Muscle of leg (tissue), 9 donors: ENCODE measurements around the gene SPATA31D1. TPM values are rescaled to one million over a fixed set of nuclear protein-coding genes. Genes with fewer than 3 reads are reported as not detected.

ENCODE experiments used
- polyA plus RNA-seq, 8 donors: library from polyadenylated mRNA; unstranded; fragments of 120-200 nt; gene quantifications; one replicate each; pipeline versions ENCODE4 v1.2.1 to v1.2.3, GENCODE V29; 2013; ENCODE audit warnings: inconsistent platforms in 1 of 8, low replicate concordance in 1 of 8; ENCODE audit not compliant: insufficient read length in 8 of 8, insufficient read depth in 1 of 8
- total RNA-seq: library from RNA; stranded (reverse); fragments of 120-200 nt; gene quantifications from one replicate; pipeline ENCODE4 v1.2.4, GENCODE V29; 2013

Gene SPATA31D1
- total and polyA plus RNA-seq, 9 donors: not detected

Other genes with a start within 250 kb of the SPATA31D1 start
- not detected for gene SPATA31D4, start 60.3 kb upstream of the SPATA31D1 start, total RNA-seq
- gene SPATA31D4, start 60.3 kb upstream of the SPATA31D1 start, polyA plus RNA-seq: not detected
- not detected for gene SPATA31D3, start 45.3 kb upstream of the SPATA31D1 start, total RNA-seq
- not detected for gene SPATA31D3, start 45.3 kb upstream of the SPATA31D1 start, polyA plus RNA-seq